PC-9 (cell line): ENCODE data around the gene CYB561. TPM values are rescaled to one million over a fixed set of nuclear protein-coding genes. Genes with fewer than 3 reads are reported as not detected.
A peak's percentile ranks its signal among the peaks of the same experiment; 100 is the strongest.

Source experiments
- BruUV-seq: library from RNA; stranded (reverse); fragments of 400-500 nt; replicated peaks from 2 replicates; lab custom pipeline; 2021; lab: Mats Ljungman, UMichigan
- CTCF ChIA-PET: fragments of 300-600 bp; sonication (Branson Sonifier 250); formaldehyde crosslinking; loops from one replicate; lab custom pipeline; 2022; ENCODE audit warnings: antibody characterized with exemption; lab: Charles Lee
- POLR2A ChIA-PET: fragments of 300-600 bp; sonication (Branson Sonifier 250); formaldehyde crosslinking; loops from one replicate; lab custom pipeline; 2022; ENCODE audit warnings: antibody characterized with exemption; ENCODE audit not compliant: unreplicated experiment; lab: Charles Lee
- DNase-seq, 2 experiments: peaks; one replicate each; pipeline versions ENCODE4 v3.0.0 to v3.0.0-alpha.2; 2015 to 2022; ENCODE audit warnings: mixed read lengths in 1 of 2
- H2AFZ ChIP-seq: fragments of 200-600 bp; sonication (generic); 2 replicates; pipeline ENCODE4 v1.8.1; 2017; ENCODE audit warnings: antibody characterized with exemption
- H3F3A ChIP-seq: fragments of 200-600 bp; sonication (generic); 2 replicates; pipeline ENCODE4 v1.8.1; 2017; ENCODE audit warnings: antibody characterized with exemption, mild to moderate bottlenecking, low read depth; ENCODE audit not compliant: insufficient read depth
- H3K27ac ChIP-seq: fragments of 200-600 bp; sonication (generic); 2 replicates; pipeline ENCODE4 v1.6.1; 2016; ENCODE audit warnings: mixed run types
- H3K27me3 ChIP-seq: fragments of 200-600 bp; sonication (generic); 2 replicates; pipeline ENCODE4 v1.6.1; 2016; ENCODE audit warnings: low read depth, mixed run types; ENCODE audit not compliant: insufficient read depth
- H3K36me3 ChIP-seq: fragments of 200-600 bp; sonication (generic); 2 replicates; pipeline ENCODE4 v1.6.1; 2016; ENCODE audit warnings: low read depth, mixed run types
- H3K4me1 ChIP-seq: fragments of 200-600 bp; sonication (generic); replicated peaks from 2 replicates; pipeline ENCODE4 v1.6.1; 2016; ENCODE audit warnings: mixed run types; ENCODE audit not compliant: insufficient read depth
- H3K4me2 ChIP-seq: fragments of 200-600 bp; sonication (generic); 2 replicates; pipeline ENCODE4 v1.6.1; 2017; ENCODE audit warnings: mixed run types
- H3K4me3 ChIP-seq: fragments of 200-600 bp; sonication (generic); 2 replicates; pipeline ENCODE4 v1.6.1; 2016; ENCODE audit warnings: mixed run types
- H3K79me2 ChIP-seq: fragments of 200-600 bp; sonication (generic); 2 replicates; pipeline ENCODE4 v1.6.1; 2017; ENCODE audit warnings: low read depth, mixed run types
- H3K9me2 ChIP-seq: fragments of 200-600 bp; sonication (generic); 2 replicates; pipeline ENCODE4 v1.8.1; 2017; ENCODE audit warnings: mild to moderate bottlenecking; ENCODE audit not compliant: insufficient read depth
- H3K9me3 ChIP-seq: fragments of 200-600 bp; sonication (generic); 2 replicates; pipeline ENCODE4 v1.8.1; 2016; ENCODE audit warnings: low read depth; ENCODE audit not compliant: insufficient read depth
- H4K20me1 ChIP-seq: fragments of 200-600 bp; sonication (generic); 2 replicates; pipeline ENCODE4 v1.8.1; 2017; ENCODE audit not compliant: insufficient read depth
- EZH2 ChIP-seq: fragments of 200-600 bp; sonication (generic); IDR thresholded peaks from 2 replicates; pipeline ENCODE4 v1.8.0; 2017; ENCODE audit warnings: antibody characterized with exemption, low read depth
- intact Hi-C: fragments of 100-400 bp; cut with micrococcal nuclease; formaldehyde crosslinking; loops from one replicate; pipeline ENCODE4 v1.10.0; 2022; ENCODE audit not compliant: unreplicated experiment
- total RNA-seq: library from RNA; stranded (reverse); gene quantifications from 2 replicates; pipeline ENCODE4 v1.2.3, GENCODE V29; 2021
- TF ChIP-seq, protein P1 (sequence below): fragments of 200-600 bp; sonication (generic); conservative IDR thresholded peaks from 2 replicates; pipeline ENCODE4 v1.6.1; 2017; ENCODE audit warnings: mixed run types, antibody characterized with exemption, mild to moderate bottlenecking, moderate library complexity

The CYB561 gene
- total RNA-seq, 1 experiment from 2014 or later: 71.6 TPM

DNA sequence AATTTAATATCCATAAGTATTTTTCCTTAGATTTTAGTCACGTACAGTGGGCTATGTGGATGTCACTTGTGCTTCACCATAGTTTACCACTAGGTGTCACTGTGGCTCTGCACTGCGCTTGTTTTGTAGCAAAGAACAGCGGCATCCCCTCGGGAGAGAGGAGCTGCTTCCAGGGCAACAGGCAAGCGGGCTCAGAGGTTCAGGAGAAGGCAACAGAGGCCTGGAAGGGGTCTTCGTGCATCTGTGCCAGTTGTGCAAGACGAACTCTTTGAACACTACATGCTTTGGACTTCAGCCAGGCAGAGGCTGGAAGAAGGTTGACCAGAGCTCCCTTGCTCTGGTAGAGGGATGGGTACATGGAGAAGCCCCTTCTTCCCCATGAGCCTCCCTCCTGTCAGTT is 20.6 kb downstream of the CYB561 start:
- H3K9me2 ChIP-seq: no peaks in the 10 kb centered on the region
- H3K9me3 ChIP-seq: no peaks in the 10 kb centered on the region
- CTCF ChIA-PET: interaction anchor here (0.6 to 2.2 kb wide), 6 partner anchors 10 to 220 kb away, joined by 3 to 14 read pairs (median 6); partner anchors contain the start of gene MAP3K3
- H4K20me1 ChIP-seq: peaks cover 52% of the 10 kb centered on the region
- intact Hi-C loops: loop anchor here (1.0 to 10.0 kb wide), 3 partner anchors 54 to 419 kb away; partner anchors contain the start of gene SMARCD2
- POLR2A ChIA-PET: no interaction called here
- peaks cover 10% of the 10 kb centered on the region; the same call in 1 of the 2 replicates for H3K36me3 ChIP-seq
- H2AFZ ChIP-seq: no peak overlapping the region
- no peaks in the 10 kb centered on the region for H3K79me2 ChIP-seq
- no peak overlapping the region for H3K4me3 ChIP-seq
- no peaks in the 10 kb centered on the region for H3K4me1 ChIP-seq
- peak in 1 of 2 experiments; percentile 66 for DNase-seq
- H3K27ac ChIP-seq: no peak overlapping the region
- BruUV-seq: no TSS peak
- H3K4me2 ChIP-seq: no peak overlapping the region
- TF ChIP-seq, protein P1, sequence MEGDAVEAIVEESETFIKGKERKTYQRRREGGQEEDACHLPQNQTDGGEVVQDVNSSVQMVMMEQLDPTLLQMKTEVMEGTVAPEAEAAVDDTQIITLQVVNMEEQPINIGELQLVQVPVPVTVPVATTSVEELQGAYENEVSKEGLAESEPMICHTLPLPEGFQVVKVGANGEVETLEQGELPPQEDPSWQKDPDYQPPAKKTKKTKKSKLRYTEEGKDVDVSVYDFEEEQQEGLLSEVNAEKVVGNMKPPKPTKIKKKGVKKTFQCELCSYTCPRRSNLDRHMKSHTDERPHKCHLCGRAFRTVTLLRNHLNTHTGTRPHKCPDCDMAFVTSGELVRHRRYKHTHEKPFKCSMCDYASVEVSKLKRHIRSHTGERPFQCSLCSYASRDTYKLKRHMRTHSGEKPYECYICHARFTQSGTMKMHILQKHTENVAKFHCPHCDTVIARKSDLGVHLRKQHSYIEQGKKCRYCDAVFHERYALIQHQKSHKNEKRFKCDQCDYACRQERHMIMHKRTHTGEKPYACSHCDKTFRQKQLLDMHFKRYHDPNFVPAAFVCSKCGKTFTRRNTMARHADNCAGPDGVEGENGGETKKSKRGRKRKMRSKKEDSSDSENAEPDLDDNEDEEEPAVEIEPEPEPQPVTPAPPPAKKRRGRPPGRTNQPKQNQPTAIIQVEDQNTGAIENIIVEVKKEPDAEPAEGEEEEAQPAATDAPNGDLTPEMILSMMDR: peak; percentile 96
- TF ChIP-seq EZH2: no peak
- peaks cover 44% of the 10 kb centered on the region for H3F3A ChIP-seq
- no peaks in the 10 kb centered on the region for H3K27me3 ChIP-seq

- H3K9me3 ChIP-seq: no peaks in the 10 kb centered on the region
- no peaks in the 10 kb centered on the region for H3K27me3 ChIP-seq
- H3K79me2 ChIP-seq: no peaks in the 10 kb centered on the region
- no peak overlapping the region for H2AFZ ChIP-seq
- ChIA-PET CTCF (no interaction called here), POLR2A (no interaction called here)
- no peaks in the 10 kb centered on the region for H3K4me1 ChIP-seq
- H3K36me3 ChIP-seq: peaks cover 16% of the 10 kb centered on the region; the same call in 1 of the 2 replicates
- H3K4me3 ChIP-seq: no peak overlapping the region
- no TSS peak for BruUV-seq
- intact Hi-C loops: loop anchor here (10.0 kb wide), 1 partner anchor 421 kb away; the partner anchor contains the start of gene SMARCD2
- TF ChIP-seq EZH2: no peak
- TF ChIP-seq, protein P1: no peak
- no peak for DNase-seq
- H3K27ac ChIP-seq: no peak overlapping the region
- H3K4me2 ChIP-seq: no peak overlapping the region
- H3K9me2 ChIP-seq: no peaks in the 10 kb centered on the region
- H4K20me1 ChIP-seq: peaks cover 46% of the 10 kb centered on the region
- peaks cover 31% of the 10 kb centered on the region for H3F3A ChIP-seq
Measured at GRCh38 chr17:63423963-63424362, 22.1 kb downstream of the CYB561 start.

DNA sequence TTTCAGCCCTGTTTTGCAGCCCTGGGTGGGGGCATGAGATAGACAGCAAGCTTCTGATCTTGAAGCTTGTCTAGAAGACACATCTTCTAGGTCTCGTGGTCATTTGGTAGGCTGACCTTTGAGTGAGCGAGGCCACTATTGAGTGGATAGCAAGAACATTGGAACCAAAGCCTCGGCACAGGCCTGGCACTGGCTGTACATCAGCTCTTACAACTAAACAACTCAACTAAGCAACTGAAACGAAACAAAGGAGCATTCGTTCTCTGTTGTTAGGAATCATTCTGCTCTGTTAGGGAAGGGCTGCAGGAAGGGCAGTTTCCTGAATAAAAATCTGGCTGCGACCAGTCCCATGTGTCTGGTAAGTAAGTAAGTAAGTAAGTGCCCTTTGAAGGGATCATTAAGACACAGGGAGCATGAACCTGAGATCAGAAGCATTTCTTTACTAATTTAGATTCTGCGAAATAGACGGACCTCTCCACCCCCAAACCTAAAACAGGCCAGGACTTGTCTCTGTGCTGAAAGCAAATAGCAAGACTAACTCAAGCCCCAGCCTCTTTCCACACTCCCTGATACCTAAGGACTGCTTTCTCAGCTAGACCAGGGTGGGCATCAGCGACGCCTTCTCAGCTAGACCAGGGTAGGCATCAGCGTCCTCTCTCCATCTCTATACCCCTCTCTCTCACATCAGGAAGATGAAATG is 22.7 kb downstream of the CYB561 start:
- CTCF ChIA-PET: no interaction called here
- no peaks in the 10 kb centered on the region for H3K9me3 ChIP-seq
- no peaks in the 10 kb centered on the region for H3K79me2 ChIP-seq
- H4K20me1 ChIP-seq: peaks cover 45% of the 10 kb centered on the region
- peaks cover 19% of the 10 kb centered on the region for H3K36me3 ChIP-seq
- POLR2A ChIA-PET: no interaction called here
- intact Hi-C loops: loop anchor here (10.0 kb wide), 1 partner anchor 421 kb away; the partner anchor contains the start of gene SMARCD2
- H3K4me3 ChIP-seq: no peak overlapping the region
- BruUV-seq: no TSS peak
- peaks cover 28% of the 10 kb centered on the region for H3F3A ChIP-seq
- no peak for DNase-seq
- H3K27me3 ChIP-seq: no peaks in the 10 kb centered on the region
- no peaks in the 10 kb centered on the region for H3K9me2 ChIP-seq
- TF ChIP-seq EZH2: no peak
- TF ChIP-seq, protein P1: no peak
- H3K4me2 ChIP-seq: no peak overlapping the region
- no peak overlapping the region for H3K27ac ChIP-seq
- no peaks in the 10 kb centered on the region for H3K4me1 ChIP-seq
- no peak overlapping the region for H2AFZ ChIP-seq
